Bronchial epithelial cell (primary cell): Measurements from ENCODE around the gene HPX. TPM values are rescaled to one million over a fixed set of nuclear protein-coding genes. Genes with fewer than 3 reads are reported as not detected.

Experiments
- DNase-seq: peaks from one replicate; pipeline ENCODE4 v3.0.0-alpha.2; 2010; ENCODE audit warnings: low read depth
- FAIRE-seq: peaks from 2 replicates; lab custom pipeline; 2011; peaks lifted over from hg19 to GRCh38; lab: Jason Lieb, UNC
- H3K27me3 ChIP-seq: 2 replicates; pipeline ENCODE4 v1.5.1; 2011; ENCODE audit warnings: low read length; ENCODE audit not compliant: control insufficient read depth, insufficient read depth
- H3K36me3 ChIP-seq: 2 replicates; pipeline ENCODE4 v1.5.1; 2011; ENCODE audit warnings: low read length; ENCODE audit not compliant: control insufficient read depth, insufficient read depth
- H3K4me3 ChIP-seq: 2 replicates; pipeline ENCODE4 v1.5.1; 2011; ENCODE audit warnings: mild to moderate bottlenecking, low read depth, low read length, control low read depth
- total RNA-seq: library from RNA; depleted of rRNA; stranded (reverse); fragments of >200 nt; gene quantifications from 2 replicates; pipeline ENCODE4 v1.2.1, GENCODE V29; 2014
- TF ChIP-seq, protein P1 (sequence below): IDR thresholded peaks from 2 replicates; pipeline ENCODE4 v1.5.1; 2011; ENCODE audit warnings: mild to moderate bottlenecking, moderate library complexity, low read length, control low read depth, inconsistent platforms; ENCODE audit not compliant: insufficient read depth, severe bottlenecking

HPX gene
- total RNA-seq, 1 donor from 2014 or later = 0.26 TPM

DNA sequence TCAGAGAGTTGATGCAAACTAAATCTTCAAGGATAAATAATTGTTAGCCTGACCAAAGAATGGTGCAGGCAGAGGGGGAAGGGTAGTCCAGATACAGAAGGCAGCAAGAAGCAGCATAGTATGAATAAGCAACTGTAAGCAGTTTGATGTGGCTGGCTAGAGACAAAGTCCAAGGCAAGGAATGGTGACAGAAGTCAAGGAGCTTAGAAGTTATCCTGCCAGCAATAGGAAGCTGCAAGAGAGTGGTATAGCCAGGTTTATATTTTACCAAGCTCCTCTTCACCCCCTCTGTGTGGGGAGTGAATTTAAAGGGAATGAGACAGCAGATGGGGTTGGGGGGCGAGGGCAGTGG is 18.3 kb upstream of the HPX start:
- Histone ChIP-seq H3K4me3 (no peak overlapping the region), H3K36me3 (peaks cover 13% of the 10 kb centered on the region), H3K27me3 (no peaks in the 10 kb centered on the region)
- DNase-seq = no peak
- TF ChIP-seq, protein P1, sequence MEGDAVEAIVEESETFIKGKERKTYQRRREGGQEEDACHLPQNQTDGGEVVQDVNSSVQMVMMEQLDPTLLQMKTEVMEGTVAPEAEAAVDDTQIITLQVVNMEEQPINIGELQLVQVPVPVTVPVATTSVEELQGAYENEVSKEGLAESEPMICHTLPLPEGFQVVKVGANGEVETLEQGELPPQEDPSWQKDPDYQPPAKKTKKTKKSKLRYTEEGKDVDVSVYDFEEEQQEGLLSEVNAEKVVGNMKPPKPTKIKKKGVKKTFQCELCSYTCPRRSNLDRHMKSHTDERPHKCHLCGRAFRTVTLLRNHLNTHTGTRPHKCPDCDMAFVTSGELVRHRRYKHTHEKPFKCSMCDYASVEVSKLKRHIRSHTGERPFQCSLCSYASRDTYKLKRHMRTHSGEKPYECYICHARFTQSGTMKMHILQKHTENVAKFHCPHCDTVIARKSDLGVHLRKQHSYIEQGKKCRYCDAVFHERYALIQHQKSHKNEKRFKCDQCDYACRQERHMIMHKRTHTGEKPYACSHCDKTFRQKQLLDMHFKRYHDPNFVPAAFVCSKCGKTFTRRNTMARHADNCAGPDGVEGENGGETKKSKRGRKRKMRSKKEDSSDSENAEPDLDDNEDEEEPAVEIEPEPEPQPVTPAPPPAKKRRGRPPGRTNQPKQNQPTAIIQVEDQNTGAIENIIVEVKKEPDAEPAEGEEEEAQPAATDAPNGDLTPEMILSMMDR = no peak
- FAIRE-seq = no peak

DNA sequence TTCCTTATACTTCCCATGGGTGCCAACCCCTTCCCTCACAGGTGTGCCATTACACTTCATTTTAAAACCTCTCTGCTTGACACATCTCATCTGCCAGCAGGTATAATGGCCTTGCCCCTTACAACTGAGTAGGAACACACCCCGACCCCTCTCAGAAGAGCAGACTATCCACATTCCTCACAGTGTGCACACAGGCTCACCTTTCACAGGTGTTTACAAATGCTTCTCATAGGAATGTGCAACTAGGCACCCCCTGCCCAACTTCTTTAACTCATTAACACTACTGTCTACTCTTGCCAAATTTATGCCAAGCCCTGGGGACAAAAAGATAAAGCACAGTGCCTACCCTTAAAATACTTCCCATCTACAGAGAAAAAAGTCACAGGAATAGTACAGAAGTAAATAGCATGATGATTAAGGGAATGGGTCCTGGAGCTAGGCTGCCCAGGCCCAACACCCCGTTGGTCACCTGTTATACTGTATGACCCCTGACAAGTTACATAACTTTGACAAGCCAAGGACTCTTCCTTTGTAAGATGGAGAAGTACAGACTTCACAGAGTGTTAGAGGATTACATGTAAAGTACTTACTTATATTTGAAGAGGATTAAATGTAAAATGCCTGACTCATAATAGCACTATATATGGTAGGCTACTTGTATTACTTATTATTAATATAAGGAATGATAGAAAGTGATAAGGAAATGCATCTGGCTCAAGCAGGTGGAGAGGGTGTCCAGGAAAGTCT is 17.7 kb upstream of the HPX start:
- no peak for DNase-seq
- FAIRE-seq = no peak
- Histone ChIP-seq H3K4me3 (no peak overlapping the region), H3K36me3 (peaks cover 12% of the 10 kb centered on the region), H3K27me3 (no peaks in the 10 kb centered on the region)
- TF ChIP-seq, protein P1 = no peak

GRCh38 chr11:6457581-6458320 is 17.0 kb upstream of the HPX start:
- peaks cover 12% of the 10 kb centered on the region for H3K36me3 ChIP-seq
- TF ChIP-seq, protein P1 = no peak
- H3K4me3 ChIP-seq = no peak overlapping the region
- DNase-seq = no peak
- no peak for FAIRE-seq
- H3K27me3 ChIP-seq = no peaks in the 10 kb centered on the region

DNA sequence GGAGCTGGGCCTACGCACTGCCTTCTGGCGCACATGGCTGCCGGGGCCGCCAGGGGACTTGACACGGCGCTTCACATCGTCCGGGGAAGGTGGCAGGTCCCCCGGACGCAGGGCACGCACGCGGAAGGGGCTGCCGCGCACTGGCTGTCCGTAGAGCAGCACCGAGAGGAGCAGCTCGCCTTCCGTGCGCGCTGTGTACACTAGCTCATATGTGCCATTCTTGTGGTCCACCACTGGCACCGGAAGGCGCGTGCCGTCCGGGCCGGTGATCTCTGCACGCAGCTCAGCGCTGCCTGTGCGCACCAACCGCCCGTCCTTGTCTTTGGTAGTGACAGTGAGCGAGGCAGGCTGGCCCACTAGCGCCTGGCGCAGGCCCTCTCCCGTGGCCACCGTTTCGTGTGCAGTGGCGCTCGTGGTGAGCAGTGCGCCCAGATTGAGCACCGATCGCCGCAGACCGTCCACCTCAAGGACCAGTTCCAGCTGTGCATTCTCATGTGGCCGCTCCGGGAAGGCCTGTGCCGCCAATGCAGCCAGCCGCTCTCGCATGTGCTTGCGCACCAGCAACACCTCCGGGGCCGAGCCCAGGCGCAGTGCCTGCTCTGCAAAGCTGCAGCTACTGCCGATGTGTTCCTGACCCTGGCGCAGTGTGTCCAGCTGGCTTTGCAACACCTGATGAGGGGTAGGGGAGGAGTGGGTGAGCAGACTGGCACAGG is 15.7 kb upstream of the HPX start:
- DNase-seq (no peak), FAIRE-seq (no peak)
- Histone ChIP-seq H3K27me3 (no peaks in the 10 kb centered on the region), H3K4me3 (no peak overlapping the region), H3K36me3 (peaks cover 12% of the 10 kb centered on the region)
- TF ChIP-seq, protein P1 = no peak

DNA sequence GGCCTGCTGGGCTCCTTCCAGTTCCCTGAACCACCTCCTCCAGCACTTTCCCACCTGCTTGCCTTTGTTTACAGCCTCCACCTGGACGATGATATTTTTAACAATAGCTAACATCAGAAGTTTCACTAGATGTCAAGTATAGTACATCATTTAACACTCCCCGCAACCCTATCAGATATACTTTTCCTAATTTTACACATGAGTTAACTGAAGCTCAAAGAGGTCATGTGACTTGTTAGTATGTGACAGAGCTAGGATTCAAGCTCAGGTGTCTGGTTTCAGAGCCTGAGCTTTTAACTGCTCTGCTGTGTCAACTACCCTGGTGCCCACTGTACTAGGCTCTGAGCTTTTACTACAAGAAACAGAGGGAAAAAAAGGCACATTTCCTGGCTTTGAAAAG is 14.3 kb upstream of the HPX start:
- no peak overlapping the region for H3K4me3 ChIP-seq
- no peak for FAIRE-seq
- DNase-seq = no peak
- peaks cover 15% of the 10 kb centered on the region for H3K36me3 ChIP-seq
- H3K27me3 ChIP-seq = no peaks in the 10 kb centered on the region
- TF ChIP-seq, protein P1 = no peak
